HG02678 (cell line): ENCODE data around the gene WDR93.
"Not testable (repeated sequence)": the region's sequence is repeated elsewhere in the genome, so short reads cannot be mapped to it uniquely, and the experiment has no call there.

ENCODE experiments used
- ATAC-seq: cut with Tn5 transposase; IDR thresholded peaks from one replicate; pipeline ENCODE4 v1.9.1; 2021; ENCODE audit warnings: mild to moderate bottlenecking, moderate library complexity; ENCODE audit not compliant: unreplicated experiment

Gene WDR93

DNA sequence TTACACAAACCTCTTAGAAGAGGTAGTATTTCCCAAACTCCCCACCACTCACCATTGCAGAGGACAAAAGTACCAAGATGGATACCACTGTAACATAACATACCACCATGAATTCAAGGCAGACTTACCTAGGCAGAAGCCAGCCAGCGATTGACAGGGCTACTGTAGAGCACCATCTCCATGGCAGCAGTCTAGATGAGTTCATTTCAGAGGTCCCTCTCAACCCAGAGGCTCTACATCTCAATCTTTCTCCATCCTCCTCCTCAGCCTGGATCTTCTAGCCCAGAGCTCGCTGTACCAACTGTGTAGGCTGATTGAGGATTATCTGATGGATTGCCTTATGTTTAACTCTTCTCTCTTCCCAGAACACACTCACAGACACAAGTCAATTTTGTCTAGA, 9.5 kb upstream of the WDR93 start:
- ATAC-seq: no peak

DNA sequence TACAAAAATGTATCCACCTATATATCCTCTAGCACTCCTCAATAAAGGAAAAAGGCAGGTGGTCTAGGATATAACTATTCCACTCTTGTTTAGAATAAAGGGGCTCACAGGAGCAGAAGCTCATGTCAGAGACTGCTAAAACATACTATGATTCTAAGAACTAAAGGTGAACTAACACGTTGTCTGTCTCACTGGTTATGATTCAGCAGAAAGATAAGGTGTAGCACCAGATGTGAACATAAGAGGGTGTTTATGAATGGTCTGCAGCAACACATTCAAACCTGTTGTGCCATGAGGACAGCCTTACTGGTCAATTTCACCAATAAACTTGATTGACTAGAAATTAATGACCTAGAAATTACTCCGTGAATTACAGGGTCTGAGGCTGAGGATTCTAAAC, 4.6 kb upstream of the WDR93 start:
- ATAC-seq: no peak

DNA sequence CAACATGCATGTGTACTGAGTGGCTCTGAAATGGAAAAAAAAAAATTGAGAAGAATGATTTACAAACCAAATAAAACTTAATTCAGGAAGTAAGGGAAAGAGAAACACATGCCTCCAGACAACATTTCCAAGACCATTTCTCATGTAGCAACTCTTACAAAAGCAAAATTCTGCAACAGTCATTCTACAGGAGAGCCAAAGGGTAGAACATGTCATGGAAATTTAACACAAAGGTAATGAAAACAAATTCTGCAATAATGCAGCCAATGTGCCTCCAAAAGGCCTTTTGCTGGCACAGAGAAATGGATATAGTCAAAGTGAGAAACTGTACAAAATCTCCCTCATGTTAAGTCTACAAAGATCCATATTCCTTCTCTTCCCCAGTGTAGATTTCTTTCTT, 4.1 kb upstream of the WDR93 start:
- no peak for ATAC-seq

DNA sequence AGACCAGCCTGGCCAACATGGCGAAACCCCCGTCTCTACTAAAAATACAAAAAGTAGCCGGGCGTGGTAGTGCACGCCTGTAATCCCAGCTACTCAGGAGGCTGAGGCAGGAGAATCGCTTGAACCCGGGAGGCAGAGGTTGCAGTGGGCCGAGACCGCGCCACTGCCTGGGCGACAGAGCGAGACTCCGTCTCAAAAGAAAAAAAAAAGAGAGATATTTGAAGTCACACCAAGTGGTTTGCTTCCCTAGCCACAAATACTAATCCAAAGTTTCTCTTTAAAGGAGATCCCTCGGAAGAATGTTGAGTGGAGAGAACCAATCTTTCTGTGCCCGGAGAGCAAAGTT, 708 bp upstream of the WDR93 start:
- not testable (repeated sequence) for ATAC-seq

DNA sequence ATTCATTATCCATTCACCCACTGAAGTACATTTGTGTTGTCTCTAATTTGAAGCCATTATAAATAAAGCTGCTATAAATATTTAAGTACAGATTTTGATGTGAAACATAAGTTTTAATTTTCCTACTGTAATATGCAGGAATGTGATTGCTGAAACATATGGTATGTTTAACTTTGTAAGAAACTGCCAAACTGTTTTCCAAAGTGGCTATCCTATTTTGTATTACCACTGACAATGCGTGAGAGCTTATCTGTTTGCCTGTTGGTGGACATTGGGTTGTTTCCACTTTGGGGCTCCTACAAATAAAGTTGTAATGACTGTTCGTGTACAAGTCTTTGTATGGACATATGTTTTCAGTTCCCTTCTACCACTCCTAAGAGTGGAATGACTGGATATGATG, 2.5 kb downstream of the WDR93 start:
- ATAC-seq: no peak

DNA sequence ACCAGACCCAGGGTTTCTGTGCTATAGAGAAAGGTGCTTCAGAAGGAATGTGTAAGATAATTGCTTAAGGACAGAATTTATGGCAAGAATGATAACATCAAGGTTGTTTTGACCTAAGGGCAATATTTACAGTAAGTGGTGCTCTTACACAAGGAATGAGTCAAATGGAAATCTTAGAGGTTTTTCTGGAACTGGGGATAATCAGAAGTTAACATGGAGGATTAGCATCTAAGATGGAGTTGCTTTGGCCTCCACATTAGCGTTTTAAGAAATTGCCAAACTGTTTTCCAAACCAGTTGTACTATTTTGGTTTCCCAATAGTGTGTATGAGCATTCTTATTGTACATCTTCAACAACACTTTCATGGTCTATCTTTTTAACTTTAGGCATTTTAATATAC, 3.1 kb downstream of the WDR93 start:
- no peak for ATAC-seq

DNA sequence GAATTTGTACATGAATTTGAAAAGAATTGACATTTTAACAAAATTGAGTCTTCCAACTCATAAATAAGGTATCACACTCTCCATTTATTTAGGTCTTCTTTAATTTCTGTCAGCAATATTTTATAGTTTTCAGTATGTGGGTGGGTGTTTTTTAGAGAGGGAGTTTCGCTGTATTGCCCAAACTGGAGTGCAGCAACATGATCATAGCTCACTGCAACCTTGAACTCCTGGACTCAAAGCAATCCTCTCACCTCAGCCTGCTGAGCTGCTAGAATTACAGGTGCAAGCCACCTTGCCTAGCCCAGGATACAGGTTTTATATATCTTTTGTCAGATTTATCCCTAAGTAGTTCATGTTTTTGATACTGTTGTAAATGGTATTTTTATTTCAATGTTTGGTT, 4.6 kb downstream of the WDR93 start:
- ATAC-seq: no peak

DNA sequence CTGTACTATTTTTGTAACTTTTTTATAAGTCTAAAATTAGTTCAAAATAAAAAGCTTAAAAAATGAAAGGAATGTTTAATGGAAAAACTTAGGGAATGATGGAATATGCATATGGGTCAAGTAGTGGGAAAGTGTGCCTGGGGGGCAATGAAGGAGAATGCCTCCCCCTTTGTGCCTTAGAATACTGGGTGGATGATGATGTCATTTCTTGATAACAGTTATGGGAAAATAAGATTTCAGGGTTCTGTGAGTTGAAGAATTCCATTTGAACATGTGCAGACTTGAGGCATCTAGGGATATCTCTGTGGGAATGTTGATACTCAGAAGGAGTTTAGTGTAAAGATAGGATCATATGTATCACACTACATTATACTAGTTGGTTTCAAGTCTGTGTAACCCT, 13.8 kb downstream of the WDR93 start:
- no peak for ATAC-seq

DNA sequence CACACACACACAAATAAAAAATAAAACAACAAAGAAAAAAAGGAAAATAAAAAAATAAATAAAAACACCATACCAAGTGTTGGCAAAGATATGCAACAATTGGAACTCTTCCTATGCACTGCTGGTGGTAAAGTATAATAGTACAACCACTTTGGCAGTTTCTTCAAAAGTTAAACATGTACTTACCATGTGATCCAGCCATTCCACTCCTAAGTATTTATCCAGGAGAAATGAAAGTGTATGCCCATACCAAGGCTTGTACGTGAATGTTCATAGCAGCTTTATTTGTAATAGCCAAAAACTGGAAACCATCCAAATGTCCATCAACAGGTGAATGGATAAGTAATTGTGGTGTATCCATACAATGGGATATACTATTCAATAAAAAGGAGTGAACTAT, 17.0 kb downstream of the WDR93 start:
- no peak for ATAC-seq

DNA sequence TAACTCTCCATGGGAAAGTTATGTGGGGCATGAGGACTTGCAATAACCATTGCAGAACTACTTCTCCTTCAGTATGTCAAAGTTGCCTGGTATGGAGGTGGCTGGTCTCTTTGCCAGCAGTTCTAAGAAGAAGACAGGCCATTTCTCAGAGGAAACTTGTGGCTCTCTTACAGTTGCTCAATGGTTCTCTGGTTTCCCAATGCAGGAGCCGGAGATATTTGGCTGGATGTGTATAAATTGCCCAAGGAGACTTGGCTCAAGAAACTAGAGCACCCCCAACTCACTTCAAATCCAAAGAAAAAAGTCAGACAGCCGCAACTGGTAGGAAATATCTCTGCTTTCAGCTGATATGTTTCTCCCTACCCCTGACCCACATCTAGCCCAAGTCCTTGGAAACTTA, 24.2 kb downstream of the WDR93 start:
- no peak for ATAC-seq

DNA sequence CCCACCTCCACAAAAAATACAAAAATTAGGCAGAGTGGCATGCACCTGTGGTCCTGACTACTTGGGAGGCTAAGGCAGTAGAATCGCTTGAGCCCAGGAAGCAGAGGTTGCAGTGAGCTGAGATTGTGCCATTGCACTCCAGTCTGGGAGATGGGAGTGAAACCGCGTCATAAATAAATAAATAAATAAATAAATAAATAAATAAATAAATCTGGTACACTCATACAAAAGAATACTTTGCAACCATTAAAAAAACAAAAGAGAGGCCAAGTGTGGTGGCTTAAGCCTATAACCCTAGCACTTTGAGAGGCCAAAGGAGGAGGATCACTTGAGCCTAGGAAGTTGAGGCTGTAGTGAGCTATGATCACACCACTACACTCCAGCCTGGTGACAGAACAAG, 32.4 kb downstream of the WDR93 start:
- no peak for ATAC-seq

DNA sequence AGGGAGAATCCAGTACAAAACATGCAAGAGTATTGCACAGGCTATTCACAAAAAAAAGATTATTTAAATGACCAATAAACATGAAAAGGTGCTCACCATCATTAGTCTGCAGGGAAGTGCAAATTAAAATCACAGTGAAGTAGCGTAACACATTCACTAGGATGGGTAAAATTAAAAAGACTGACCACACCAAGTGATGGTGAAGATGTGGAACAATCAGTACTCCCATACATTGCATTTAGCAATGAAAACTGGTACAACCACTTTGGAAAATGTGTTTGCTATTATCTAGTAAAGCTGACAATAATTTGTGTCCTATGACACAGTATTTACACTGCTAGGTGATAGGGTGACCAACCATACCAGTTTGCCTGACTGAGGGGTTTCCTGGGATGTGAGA, 34.0 kb downstream of the WDR93 start:
- no peak for ATAC-seq

DNA sequence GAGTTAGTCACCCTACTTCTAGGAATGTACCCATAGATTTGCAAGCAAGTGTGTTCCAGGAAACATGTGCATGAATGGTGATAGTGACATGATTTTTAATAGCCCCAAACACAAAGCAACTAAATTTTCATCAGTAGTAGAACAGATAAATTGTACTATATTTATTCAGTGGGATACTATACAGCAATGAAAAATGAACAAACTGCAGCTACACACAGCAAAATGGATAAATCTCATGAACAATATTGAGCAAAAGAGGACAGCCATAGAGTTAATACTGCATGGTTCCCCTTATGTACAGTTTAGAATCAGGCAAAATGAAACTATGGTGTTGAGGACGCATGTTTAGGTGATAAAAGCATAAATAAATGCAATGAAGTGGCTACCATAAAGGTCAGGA, 34.5 kb downstream of the WDR93 start:
- no peak for ATAC-seq

DNA sequence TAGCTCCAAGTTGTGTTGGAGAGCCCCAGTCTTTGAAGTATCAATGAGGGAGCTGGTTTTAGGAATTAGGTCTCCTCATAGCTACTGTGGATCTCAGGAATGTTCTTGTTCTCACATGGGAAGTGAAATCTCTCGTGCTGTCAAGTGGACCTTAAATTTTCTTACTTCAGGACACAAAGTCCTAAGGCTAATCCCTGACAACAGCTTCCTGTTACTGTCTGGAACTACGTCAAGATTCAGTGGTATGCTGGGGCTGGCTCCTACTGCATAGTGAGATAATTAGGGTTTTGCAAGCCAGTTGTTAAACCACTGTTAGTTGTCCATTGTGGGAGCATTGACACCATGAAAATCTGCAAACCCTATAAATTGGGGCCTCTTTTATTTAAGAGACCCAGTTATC, 37.6 kb downstream of the WDR93 start:
- ATAC-seq: no peak

DNA sequence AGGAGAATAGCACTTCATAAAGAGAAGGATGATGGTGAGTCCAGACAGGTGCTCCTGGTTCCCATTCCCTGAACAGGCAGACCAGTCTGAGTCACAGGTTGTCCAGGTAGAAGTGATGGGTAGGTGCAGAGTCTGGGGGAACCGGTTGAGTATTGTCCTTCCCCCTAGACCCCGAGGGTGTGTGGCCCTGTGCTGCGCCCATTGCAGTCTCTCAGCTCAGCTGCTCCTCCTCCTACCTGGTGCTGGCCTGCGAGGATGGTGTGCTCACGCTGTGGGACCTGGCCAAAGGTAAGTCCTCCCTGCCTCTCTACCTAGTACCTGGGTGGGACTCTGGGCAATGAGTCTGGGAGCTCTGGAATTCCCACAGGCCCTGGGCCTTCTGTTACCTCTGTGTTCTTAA, 40.7 kb downstream of the WDR93 start:
- no peak for ATAC-seq

DNA sequence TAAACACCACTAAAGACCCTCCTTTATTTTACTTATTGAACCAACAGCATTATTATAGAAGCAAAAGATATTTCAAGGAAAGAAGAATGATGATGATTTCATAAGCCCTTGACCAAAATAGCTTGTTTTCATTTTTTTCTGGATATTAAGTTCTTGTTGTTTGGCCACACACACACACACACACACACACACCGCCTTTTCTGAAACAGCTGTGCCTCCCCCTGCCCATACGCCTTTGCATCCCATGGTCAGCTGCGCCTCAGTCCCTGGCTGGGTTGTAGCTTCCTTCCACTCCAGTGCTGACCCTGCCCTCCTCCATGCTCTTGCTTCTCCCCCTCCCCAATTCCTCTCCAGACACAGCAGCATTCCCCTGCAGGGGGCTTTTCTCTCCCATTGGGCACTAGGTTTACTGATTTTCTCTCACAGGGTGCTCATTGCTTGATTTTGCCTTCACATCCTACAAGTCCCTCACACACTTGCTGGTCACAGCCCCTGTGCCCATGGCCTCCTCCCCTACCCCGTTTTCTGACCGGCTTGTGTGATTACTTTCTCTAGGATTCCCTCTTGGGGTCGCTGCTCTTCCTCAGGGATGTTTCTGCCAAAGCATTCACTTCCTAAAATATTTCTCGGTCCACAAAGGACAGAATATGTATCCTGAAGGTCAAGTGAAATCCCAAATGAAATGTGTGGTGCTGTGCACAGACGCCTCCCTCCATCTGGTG, 42.0 kb downstream of the WDR93 start:
- no peak for ATAC-seq

DNA sequence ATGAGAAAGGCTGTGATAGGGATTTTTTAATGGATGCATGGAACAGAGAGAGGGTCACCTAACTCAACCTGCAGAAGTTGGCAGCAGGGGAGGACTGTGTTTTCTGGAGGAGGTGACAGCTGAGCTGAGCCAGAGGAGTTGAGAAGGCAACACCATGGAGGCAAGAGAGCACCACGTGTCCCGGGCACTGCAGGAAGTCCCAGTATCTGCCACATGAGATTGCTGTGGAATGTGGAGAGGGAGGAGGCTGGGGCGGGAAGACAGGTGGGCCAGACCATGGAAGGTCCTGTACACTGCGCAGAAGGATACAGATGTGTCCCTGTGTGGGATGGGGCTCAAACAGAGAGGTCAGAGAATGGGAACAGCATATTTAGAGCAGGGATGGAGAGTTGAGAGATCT, 45.2 kb downstream of the WDR93 start:
- no peak for ATAC-seq

DNA sequence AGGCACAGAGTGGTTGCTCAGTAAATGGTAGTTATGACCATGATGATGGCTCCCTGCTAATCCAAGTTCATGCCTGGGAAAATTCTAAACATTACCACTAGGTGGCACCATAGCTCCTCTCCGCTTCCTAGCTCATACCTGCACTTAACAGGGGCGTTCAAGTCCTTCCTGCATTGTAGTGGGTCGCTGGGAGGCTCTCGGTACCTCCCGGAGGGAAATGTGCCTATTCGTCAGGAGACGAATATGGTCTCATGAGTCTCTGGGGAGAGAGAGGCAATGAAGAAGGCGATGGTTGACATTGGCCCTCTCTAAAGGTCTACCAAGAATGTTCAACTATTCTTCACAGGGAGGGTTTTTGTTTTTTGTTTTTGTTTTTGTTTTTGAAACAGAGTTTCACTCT, 49.5 kb downstream of the WDR93 start:
- ATAC-seq: peak; percentile 63

DNA sequence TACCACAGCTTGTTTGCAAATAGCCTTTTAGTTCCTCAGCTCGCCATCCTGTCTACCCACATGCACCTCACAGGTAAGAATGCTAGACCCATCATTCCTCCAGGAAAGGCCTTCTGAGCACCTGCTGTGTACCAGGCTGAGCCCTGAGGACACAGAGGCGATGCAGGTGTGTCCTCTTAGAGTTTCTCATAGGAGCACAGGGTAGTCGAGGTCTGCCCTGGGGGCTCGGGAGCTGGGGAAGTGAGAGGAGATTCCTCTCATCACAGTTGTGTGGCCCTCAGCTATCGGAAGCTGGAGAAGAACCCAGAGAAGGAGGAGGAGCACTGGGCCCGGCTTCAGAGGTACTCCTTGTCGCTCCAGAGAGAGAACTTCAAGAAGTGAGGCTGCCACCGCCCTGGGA, 52.4 kb downstream of the WDR93 start:
- no peak for ATAC-seq

DNA sequence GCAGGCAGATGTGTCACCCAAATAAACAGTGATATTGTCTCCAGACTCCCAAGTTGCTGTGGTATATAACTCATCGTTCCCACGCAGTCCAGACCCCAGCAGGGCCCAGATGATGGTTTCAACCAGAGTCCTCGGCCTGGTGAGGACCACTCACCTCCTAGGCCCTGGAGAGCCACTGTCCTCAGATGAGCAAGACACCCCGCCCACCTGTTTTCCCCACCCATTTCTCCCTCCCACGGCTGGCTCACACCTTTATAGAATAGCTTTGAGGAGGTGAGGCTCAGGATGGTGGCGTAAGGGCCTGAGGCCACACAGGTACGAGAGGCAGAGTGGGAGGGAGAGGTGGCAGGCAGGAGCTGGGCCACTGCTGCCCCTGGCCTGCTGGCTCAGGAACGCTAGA, 53.0 kb downstream of the WDR93 start:
- ATAC-seq: no peak

DNA sequence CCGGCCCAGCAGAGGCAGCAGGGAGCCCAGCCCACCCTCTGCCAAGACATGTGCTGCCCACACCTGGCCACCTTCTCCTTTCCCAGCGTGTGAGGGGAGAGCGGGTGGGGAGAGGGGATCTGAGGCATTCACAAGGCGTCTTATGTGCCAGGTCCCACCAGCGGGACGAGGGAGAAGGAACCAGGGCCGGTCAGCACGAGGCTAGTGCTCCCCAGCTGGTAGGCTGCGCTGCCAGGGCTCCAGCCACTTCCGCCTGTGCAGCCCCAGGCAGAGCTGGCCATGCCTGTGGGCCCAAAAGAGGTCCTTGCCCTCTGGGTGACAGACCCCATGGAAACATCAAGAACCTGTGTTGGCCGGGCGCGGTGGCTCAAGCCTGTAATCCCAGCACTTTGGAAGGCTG, 54.5 kb downstream of the WDR93 start:
- ATAC-seq: no peak

DNA sequence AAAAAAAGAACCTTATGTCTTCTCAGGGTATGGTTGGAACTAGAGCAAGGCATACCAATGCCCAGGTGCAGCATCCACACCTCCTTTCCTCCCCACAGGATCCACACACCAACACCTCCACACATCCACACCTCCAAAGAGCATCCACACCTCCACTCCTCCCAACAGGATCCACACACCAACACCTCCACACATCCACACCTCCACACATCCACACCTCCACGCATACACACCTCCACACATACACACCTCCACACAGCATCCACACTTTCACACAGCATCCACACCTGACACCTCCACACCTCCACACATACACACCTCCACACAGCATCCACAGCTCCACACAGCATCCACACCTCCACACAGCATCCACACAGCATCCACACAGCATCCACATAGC, 55.2 kb downstream of the WDR93 start:
- no peak for ATAC-seq

DNA sequence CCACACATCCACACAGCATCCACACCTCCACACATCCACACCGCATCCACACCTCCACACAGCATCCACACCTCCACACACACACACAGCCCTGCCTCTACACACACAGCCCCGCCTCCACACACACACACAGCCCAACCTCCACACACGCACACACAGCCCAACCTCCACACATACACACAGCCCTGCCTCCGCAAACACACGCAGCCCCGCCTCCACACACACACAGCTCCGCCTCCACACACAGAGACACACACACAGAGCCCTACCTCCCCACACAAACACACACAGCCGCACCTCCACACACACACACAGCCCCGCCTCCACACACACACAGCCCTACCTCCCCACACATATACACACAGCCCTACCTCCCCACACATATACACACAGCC, 55.8 kb downstream of the WDR93 start:
- ATAC-seq: no peak
